GM12875 (cell line): ENCODE measurements around the gene VPREB3.

Experiments used
- H3K4me3 ChIP-seq: one replicate; pipeline ENCODE4 v1.5.1; 2011; ENCODE audit warnings: low read depth, low read length, control low read depth
- TF ChIP-seq, protein P1 (sequence below): IDR thresholded peaks from 2 replicates; pipeline ENCODE4 v1.5.1; 2011; ENCODE audit warnings: low read depth, mild to moderate bottlenecking, control low read depth, inconsistent platforms, low read length, moderate library complexity, borderline replicate concordance; ENCODE audit not compliant: insufficient read depth

The VPREB3 gene

GRCh38 chr22:23763579-23763945 lies 9.3 kb upstream of the VPREB3 start:
- peak overlapping the region; percentile 38 for H3K4me3 ChIP-seq
- TF ChIP-seq, protein P1, sequence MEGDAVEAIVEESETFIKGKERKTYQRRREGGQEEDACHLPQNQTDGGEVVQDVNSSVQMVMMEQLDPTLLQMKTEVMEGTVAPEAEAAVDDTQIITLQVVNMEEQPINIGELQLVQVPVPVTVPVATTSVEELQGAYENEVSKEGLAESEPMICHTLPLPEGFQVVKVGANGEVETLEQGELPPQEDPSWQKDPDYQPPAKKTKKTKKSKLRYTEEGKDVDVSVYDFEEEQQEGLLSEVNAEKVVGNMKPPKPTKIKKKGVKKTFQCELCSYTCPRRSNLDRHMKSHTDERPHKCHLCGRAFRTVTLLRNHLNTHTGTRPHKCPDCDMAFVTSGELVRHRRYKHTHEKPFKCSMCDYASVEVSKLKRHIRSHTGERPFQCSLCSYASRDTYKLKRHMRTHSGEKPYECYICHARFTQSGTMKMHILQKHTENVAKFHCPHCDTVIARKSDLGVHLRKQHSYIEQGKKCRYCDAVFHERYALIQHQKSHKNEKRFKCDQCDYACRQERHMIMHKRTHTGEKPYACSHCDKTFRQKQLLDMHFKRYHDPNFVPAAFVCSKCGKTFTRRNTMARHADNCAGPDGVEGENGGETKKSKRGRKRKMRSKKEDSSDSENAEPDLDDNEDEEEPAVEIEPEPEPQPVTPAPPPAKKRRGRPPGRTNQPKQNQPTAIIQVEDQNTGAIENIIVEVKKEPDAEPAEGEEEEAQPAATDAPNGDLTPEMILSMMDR, result no peak

GRCh38 chr22:23762842-23763578 lies 8.8 kb upstream of the VPREB3 start, which contains the start of gene C22orf15:
Gene C22orf15, plus strand, starts transcription at chr22:23762990. Its CDS starts 317 bp downstream, at chr22:23763307.
- peak within 1 kb of the TSS; percentile 38 for H3K4me3 ChIP-seq
- TF ChIP-seq, protein P1, result no peak

- TF ChIP-seq, protein P1, result no peak
- H3K4me3 ChIP-seq, result no peak overlapping the region
These were observed 5.8 kb upstream of the VPREB3 start for GRCh38 chr22:23760056-23760455.

- no peak overlapping the region for H3K4me3 ChIP-seq
- TF ChIP-seq, protein P1, result no peak
These were observed 5.3 kb upstream of the VPREB3 start for GRCh38 chr22:23759566-23759965.

DNA sequence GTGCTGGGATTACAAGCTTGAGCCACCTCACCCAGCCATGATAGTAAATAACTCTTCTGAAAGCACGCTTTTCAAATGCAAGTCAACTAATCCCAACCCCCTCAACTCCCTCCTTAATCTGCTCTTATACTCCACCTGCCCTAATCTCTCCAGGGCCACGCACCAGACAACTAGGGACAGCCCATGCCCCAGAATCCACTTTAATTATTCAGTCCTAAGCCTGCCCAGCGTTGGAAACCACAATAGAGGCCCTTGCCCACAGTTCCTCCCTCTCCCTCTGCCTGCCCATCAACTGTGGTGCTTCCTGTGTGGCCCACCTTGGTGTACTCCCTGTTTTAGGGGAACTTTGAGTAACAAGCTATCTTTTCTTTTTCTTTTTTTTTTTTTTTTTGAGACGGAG lies 2.7 kb upstream of the VPREB3 start:
- no peak overlapping the region for H3K4me3 ChIP-seq
- TF ChIP-seq, protein P1, result no peak

DNA sequence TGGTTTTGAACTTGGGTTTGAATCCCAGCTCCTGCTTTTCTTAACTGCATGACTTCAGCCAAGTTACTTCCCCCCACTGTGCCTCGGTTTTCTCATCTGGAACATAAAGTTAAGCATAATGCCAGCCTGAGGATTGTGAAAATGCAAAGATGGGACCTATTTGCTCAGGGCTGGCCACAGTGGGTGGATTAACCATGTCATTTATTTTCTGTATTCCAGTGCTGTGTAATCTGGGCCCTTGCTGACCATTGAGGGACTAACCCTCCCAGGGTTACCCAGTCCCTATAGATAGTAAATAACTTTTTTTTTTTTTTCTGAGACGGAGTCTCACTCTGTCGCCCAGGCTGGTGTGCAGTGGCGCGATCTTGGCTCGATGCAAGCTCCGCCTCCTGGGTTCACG lies 1.5 kb upstream of the VPREB3 start:
- H3K4me3 ChIP-seq, result no peak overlapping the region
- TF ChIP-seq, protein P1, result no peak

- TF ChIP-seq, protein P1, result no peak
- no peak overlapping the region for H3K4me3 ChIP-seq
These were observed 883 bp upstream of the VPREB3 start for GRCh38 chr22:23754980-23755636.
